Fibroblast of peridontal ligament (primary cell): Measurements from ENCODE around the gene SYNE4.
"Not testable (repeated sequence)": the region's sequence is repeated elsewhere in the genome, so short reads cannot be mapped to it uniquely, and the experiment has no call there.

Experiments used
- DNase-seq: peaks from one replicate; pipeline ENCODE4 v3.0.0-alpha.2; 2010; ENCODE audit errors: extremely low read depth

The SYNE4 gene

DNA sequence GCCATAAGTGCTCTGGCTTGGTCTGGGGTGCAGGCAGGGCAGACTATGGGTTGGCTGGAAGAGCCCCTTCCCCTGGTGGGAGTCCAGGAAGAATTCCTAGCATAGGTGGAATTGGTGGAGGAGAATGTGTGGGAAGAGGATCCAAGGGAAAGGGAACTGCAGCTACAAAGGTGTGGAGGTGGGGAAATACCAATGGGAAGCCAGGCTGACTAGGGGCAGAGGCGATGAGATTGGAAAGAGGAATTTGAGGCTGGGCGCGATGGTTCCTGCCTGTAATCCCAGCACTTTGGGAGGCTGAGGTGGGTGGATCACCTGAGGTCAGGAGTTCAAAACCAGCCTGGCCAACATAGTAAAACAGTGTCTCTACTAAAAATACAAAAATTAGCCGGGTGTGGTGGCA lies 18.5 kb downstream of the SYNE4 start:
- DNase-seq = no peak

DNA sequence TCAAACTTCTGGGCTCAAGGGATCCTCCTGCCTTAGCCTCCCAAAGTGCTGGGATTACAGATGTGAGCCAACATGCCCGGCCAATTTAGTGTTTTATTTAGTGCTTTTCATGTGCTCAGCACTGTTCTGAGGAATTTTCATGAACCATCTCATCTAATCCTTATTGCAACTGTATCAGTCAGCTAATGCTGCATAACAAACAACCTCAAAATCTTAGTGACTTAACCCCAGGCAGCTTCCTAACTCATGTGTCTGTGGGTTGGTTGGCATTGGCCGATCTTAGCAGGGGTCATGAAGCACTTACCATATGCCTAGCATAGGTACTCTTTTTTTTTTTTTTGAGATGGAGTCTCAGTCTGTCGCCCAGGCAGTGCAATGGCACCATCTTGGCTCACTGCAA lies 19.8 kb downstream of the SYNE4 start:
- DNase-seq = no peak

DNA sequence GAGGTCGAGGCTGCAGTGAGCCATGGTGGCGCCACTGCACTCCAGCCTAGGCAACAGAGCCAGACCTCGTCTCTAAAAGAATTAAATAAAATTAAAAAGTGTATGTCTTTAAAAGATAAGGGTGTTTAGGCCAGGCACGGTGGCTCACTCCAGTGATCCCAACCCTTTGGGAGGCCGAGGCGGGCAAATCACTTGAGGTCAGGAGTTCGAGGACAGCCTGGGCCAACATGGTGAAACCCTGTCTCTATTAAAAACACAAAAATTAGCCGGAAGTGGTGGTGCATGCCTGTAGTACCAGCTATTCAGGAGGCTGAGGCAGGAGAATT lies 21.1 kb downstream of the SYNE4 start:
- DNase-seq = no peak

DNA sequence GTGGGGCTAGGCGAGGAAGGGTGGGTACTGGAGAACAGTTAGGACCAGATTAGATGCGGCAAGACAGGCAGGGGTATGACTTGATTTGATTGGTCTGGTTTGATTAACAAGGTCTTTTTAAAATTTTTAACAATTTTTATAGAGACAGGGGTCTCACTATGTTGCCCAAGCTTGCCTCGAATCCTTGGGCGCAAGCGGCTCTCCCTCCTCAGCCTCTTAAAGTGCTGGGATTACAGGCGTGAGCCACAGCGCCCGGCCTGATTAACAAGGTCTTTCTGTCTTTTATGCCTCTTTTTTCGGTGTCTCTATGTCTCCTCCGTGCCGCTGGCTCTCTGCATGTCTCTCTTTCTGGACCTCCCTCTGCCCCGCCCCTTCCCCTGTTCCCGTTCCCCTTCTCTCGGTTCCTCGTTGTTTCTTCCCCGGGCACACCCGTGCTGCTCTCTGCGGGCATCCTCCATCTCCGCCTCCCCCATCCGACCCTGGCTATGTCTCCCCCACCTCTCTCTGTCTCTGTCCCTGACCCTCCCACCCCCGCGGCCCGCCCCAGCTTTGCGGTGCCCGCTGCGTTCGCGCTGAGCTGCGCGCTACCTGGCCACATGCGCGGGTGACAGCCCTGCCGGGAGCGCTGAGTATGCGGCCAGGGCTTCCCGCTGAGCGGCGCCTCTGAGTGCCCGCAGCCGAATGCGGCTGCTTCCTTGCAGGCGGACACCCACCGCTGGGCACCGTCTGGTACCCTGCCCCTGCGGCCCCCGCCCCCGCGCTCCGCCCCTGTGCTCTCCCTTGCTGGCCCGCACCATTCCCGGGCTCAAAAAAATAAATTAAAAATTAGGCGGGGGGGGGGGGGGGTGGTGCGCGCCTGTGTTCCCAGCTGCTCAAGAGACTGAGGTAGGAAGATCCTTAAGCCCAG lies 21.7 kb downstream of the SYNE4 start:
- no peak for DNase-seq

DNA sequence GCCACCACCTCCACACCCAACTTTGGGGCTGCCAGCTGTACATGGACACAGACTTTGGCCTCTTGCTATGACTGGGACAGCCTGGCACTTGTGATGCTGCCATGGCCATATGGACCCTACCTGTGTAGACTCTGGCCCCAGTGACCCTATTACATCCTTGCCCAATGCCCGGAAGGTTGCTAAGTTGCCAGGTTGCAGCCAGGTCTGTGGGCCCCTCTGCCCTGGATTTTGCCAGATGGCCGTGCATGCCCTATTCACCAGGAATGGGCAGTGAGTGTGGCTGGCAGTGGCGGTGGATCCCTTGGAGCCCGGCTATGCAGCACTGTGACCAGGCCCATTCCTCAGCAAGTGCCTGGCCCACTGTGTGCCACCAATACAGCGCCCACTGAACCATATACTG lies 22.5 kb downstream of the SYNE4 start:
- DNase-seq = no peak

DNA sequence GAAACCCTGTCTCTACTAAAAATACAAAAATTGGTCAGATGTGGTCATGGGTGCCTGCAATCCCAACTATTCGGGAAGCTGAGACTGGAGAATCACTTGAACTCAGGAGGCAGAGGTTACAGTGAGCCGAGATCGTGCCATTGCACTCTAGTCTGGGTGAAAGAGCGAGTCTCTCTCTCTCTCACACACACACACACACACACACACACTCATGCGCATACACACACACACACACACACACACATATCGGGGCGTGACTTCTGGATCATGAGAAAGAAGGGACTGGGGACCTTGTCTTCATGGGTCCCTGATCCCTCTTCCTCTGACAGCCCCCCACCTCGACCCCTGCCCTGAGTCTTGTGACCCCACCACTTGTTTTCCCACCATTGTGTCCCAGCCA lies 25.4 kb downstream of the SYNE4 start:
- DNase-seq = no peak

DNA sequence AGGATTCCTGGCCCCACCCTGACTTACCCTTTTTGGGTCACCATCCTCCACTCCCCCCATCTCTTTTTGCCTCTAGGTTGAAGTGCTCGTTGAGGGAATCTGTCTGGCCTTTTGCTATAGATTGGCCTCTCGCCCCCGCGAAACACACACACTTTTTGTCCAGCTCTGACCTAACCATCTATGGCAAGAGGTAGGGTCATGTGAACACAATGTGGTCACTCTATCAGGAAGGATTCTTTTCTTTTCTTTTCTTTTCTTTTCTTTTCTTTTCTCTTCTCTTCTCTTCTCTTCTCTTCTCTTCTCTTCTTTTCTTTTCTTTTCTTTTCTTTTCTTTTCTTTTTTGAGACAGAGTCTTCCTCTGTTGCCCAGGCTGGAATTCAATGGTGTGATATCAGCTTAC lies 27.6 kb downstream of the SYNE4 start:
- DNase-seq = not testable (repeated sequence)

DNA sequence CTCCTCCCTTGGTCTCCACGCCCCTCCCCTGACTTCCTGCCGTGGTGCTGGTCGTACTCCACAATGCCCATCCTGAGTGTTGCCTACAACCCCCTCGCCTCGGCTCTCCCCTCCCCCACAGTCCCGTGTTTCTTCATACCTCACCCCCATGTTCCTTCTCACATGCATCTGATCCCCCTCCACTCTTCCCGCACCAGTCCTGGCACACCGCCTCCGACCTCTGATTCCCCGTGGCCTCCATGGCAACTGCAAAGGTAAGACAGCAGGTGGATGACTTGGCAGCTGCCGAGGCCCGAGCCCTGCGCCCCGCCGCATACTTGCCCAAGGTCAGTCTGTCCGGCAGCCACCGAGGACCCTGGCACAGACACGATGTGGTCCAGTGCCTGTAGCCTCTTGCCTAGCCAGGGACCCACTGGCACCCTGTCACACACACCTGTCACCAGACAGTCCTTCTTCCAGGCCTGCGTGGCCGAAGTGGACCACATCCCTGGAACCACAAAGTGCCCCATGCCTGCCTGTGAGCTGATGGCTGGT lies 29.7 kb downstream of the SYNE4 start:
- DNase-seq = no peak

DNA sequence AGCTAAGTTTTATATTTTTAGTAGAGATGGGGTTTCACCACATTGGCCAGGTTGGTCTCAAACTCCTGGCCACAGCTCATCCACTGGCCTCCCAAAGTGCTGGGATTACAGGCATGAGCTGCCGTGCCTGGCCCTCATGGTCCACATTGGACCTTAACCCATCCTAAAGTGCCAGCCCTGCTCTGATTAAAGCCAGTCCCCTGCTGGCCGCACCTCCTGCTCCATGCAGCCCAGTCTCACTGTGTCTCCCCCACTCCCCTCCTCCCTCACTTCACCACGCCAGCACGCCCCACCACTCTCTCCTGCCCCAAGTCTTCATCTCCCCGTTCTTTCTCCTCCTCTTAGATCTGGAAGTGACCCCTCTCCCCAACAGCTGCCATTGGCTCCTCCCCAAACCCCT lies 30.3 kb downstream of the SYNE4 start:
- DNase-seq = no peak

DNA sequence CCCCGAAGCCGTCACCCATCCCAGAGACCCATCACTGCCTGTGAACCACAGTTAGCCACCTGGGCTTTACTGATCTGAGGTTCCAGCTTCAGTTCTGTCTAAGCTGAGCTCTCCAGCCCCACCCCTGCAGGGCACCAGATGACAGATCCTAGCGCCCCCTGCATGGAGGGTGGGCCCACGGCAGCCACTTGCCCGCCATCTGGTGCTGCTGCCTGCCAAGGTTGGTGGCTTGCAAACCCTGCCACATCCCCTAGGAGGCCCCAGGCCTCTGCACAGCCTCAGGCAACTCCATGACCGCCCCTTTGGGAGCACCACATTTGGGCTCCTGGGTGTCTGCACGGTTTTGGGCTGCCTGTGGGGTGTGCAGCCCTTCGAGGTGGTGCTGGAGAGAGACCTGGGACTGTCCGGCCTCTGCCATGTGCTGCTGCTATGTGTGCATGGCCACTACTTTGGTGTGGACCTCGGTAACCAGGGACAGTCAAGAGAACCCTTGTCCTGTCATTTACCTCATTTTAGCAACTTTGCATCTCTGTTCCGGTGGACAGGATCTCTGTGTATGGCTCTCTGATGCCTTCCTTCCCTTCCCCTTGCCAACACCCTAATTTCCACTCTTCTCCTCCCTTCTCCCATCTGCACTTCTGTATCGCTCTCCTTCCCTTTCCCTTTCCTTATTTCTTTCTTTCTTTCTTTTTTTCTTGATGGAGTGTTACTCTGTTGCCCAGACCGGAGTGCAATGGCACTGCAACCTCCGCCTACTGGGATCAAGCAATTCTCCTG lies 31.0 kb downstream of the SYNE4 start:
- DNase-seq = no peak

DNA sequence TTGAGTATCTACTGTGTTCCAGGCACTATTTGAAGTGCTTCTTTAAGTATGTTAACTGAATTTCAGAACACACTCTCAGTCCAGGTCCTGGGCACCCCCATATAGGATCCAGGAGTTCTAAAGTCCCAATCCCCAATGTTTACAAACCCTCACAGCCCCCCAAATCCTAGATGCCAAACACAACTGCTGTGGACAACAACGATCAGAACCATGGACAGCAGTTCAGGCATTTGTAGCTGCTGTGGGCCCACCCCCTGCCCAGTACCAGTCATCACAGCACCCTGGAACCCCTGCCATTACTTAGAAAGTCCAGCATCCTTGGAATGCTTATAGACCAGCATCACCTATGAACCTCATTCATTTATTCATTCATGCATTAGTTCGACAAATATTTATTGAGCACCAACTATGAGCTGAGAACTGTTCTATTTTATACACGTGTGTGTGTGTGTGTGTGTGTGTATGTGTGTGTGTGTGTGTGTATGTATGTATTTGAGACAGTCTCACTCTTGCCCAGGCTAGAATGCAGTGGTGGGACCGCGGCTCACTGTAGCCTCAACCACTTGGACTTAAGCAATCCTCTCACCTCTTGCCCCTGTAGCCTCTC lies 32.9 kb downstream of the SYNE4 start:
- DNase-seq = peak; percentile 18

DNA sequence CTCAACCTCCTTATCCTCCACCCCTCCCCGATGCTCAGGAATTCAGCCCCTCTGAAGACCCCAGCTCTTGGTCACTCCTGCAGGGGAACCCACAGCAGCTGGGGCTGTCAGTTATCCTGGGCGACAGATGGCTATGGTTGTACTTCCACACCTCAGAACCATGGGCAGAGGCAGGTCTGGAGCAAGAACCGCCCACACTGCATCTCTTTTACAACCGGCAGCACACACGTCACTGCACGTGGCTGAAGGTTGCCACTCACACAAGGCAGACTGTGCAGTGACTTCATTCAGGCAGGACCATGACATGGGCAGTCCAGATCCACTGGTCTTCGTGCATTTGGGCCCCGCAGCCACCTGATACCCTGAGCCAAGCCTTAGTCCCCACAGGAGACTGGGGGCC lies 35.1 kb downstream of the SYNE4 start:
- no peak for DNase-seq

DNA sequence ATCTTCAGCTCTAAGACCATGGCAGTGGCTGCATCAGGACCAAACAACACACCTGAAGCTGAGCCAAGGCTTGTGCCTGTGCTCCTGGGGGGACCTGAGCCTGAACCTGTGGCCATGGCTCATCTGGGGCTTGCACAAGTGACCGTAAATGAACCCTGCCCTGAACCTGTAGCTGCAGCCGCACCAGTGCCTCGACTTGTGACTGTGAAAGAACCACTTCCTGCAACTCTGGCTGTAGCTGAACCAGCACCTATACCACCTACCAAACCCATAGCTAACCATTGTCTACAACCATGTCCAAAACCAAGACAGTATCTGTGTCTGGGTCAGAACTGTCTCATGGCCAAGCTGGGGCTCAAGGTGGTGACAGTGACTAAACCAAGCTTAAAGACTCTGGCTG lies 41.8 kb downstream of the SYNE4 start:
- DNase-seq = no peak

DNA sequence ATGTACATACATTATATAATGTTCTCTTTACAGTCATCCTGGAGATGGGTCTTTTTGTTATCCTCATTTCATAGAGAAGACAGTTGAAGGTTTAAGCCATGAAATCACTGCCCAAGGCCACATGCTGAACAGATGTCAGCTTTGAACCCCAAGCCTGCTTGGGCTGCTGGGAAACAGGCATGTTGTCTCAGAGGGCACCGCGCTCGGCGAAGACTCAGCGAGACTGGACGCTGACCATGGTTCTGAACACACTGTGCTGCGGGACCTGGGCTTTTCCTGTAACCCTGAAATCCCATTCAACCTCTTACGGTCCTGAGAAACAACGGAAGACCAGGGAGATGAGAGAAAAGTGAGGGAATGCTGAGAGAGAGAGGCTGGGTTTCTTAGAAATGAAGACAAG lies 45.1 kb downstream of the SYNE4 start:
- peak; percentile 61 for DNase-seq

DNA sequence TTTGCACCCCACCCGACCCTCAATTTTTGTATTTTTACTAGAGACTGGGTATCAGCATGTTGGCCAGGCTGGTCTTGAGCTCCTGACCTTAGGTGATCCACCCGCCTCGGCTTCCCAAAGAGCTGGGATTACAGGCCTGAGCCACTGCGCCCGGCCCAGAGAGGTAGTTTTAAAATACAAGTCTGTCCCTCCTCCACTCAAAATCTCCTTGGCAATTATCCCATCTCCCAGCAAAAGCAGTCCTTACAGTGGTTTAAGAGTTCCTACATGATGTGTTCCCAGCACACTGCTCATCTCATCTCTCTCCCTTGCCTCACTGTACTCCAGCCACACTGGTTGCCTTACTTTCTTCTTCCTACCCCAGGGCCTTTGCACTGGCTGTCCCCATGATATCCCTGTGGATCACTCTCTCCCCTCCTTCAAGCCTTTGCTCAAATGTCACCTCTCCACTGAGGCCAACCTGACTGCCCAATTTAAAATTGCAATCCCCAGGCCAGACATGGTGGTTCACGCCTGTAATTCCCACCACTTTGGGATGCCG lies 48.1 kb downstream of the SYNE4 start:
- no peak for DNase-seq

DNA sequence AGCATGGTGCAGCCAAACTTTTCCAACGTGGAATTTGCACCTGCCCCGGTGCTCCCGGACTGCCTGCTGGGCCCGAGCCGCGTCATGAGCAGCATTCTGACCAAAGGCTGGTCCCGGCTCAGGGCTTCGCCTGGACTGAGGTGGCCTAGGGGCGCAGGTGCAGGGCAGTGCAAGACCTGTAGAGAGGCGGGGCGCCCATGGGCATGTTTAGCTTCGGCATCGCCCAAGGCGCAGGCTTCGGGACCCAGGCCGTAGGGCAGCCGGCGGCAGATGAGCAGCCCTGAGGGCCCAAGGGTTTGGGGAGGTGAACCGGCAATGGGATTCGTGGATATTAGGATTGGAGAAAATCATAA lies 48.7 kb downstream of the SYNE4 start:
- DNase-seq = no peak

DNA sequence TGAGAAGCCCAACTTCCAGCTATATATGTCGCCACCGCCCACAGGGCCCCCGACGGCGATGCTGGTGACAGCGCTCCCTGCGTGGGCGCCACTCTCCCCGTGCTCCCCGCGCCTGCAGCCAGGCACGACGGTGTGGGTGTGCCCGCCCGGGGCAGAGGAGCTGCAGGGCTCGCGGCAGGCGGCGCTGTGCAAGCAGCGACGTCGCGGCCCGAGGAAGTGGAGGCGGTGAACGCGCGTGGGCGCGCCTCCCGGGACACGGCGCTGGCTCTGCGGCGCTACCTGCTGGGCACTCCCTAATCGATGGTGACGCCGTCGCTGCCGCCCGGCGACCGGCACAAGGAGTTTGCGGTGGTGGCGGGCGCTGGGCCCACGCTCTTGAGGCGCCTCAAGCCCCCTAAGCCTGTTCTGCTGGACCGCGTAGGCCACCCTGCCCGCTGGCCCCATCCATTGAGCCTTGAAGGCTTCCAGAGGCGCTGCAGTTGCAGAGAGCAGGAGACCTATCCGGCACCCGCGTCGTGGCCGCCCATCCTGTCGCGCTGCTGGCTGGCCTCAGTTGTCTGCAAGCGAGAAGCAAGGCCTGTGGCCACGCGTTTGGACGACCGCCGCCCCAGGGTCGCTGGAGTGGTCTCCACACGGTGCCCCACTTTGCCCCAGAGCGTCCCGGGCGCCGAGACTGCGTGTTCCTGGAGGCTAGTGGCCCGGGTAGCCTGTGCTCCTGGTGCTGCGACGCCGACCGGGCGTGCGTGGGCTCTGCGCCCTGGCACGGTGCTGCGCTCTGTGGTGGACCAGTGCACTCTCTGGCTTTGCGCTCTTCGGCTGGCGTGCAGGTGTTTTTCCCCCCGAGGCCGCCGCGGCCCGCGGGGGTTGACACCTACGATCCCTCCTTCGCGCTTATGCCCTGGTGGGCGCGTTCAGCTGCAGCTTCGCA lies 49.3 kb downstream of the SYNE4 start:
- DNase-seq = no peak

DNA sequence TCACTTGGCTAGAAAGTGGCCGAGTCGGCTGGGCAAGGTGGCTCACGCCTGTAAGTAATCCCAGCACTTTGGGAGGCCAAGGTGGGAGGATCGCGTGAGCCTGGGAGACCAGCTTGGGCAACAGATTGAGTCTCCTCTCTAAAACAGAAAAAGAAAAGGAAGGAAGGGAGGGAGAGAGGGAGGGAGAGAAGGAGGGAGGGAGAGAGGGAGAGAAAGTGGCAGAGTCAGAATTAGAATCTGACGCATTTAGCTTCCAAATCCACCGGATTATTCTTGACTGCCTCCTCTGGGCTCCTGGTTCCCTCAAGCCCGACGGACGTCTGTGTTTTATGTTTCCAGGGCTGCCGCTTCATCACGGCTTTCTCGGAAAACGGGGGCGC lies 50.0 kb downstream of the SYNE4 start:
- no peak for DNase-seq

DNA sequence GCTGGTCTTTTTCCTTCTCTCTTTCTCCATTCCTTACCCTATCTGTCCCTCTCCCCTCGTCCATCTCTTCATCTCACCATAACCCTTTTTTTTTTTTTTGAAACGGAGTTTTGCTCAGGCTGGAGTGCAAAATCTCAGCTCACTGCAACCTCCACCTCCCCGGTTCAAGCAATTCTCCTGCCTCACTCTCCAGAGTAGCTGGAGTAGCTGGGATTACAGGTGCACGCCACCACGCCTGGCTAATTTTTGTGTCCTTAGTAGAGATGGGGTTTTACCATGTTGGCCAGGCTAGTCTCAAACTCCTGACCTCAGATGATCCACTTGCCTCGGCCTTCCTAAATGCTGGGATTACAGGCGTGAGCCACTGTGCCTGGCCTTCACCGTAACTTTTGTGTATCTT lies 51.2 kb downstream of the SYNE4 start:
- DNase-seq = not testable (repeated sequence)

DNA sequence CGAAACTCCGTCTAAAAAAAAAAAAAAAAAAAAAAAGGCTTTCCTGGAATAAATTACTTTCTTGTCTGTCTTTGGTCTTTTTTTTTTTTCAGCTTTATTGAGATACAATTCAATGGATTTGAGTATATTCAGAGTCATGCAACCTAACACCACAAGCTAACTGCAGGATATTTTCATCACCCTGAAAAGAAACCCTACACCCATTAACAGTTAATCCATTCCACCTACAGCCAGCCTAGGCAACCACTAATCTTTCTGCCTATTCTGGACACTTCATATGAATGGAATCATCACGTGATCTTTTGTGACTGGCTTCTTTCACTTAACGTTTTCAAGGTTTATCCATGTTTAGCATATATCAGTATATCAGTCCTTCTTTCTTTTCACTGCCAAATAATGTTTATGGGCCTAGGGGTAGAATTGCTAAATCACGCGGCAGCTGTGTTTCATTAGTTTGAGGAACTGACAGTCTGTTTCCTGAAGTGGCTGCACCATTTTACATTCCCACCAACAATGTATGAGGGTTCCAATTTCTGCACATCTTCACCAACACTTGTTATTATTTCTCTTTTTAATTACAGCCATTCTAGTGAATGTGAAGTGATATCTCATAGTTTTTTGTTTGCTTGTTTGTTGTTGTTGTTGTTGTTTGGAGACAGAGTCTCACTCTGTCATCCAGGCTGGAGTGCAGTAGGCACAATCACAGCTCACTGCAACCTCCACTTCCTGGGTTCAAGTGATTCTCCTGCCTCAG lies 52.6 kb downstream of the SYNE4 start:
- no peak for DNase-seq
